ENCODE measurements around the gene FMOD. TPM values are rescaled to one million over a fixed set of nuclear protein-coding genes. Genes with fewer than 3 reads are reported as not detected.

FMOD gene
- total RNA-seq, 4 donors from 2014 or later: 4.3 to 29.9 (median 9.9) TPM

DNA sequence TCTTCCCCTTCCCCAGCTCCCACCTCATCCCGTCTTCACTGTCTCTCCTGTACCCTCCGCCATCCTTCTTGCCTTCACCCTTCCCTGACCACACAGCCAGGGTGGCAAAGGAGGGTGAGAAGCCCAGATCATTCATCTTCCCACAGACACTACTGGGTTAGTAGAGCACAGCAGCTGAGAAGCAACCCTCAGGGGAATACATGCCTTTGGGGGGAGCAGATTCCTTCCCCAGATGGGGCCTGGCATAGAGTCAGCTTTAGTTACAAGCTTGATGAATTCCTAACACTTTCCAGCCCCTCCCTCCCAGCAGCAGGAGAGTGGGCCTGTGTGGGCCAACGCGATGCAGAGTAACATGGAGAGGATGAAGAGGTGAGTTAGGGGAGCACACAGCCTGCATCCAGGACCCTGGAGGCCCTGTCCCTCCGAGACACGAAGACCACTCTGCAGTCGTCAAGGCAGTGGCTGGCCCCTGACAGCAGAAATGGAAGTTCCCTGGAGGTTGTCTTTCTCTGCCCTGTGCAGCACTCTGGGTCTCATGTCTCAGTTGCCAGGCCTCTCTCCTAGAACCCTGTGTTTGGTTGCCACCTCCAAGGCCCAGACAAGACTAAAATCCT is 54.4 kb downstream of the FMOD start:
- Histone ChIP-seq H3K27me3 (no peaks in the 10 kb centered on the region), H3K27ac (no peak overlapping the region), H3K4me1 (peaks cover 0 to 19% (median 7%) of the 10 kb centered on the region in 3 donors), H3K36me3 (no peaks in the 10 kb centered on the region), H3K9me3 (no peaks in the 10 kb centered on the region), H3K4me3 (no peak overlapping the region)
- intact Hi-C loops (cut with DNase I): no loop called here
- DNase-seq: no peak
- TF ChIP-seq, protein P1, sequence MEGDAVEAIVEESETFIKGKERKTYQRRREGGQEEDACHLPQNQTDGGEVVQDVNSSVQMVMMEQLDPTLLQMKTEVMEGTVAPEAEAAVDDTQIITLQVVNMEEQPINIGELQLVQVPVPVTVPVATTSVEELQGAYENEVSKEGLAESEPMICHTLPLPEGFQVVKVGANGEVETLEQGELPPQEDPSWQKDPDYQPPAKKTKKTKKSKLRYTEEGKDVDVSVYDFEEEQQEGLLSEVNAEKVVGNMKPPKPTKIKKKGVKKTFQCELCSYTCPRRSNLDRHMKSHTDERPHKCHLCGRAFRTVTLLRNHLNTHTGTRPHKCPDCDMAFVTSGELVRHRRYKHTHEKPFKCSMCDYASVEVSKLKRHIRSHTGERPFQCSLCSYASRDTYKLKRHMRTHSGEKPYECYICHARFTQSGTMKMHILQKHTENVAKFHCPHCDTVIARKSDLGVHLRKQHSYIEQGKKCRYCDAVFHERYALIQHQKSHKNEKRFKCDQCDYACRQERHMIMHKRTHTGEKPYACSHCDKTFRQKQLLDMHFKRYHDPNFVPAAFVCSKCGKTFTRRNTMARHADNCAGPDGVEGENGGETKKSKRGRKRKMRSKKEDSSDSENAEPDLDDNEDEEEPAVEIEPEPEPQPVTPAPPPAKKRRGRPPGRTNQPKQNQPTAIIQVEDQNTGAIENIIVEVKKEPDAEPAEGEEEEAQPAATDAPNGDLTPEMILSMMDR (IDR thresholded peaks at IDR 0.05): no peak
- TF ChIP-seq POLR2A (IDR thresholded peaks at IDR 0.05): no peak
- 87 to 90% methylated on average over 2 to 5 of the region's 7 CpGs for WGBS, 2 donors

DNA sequence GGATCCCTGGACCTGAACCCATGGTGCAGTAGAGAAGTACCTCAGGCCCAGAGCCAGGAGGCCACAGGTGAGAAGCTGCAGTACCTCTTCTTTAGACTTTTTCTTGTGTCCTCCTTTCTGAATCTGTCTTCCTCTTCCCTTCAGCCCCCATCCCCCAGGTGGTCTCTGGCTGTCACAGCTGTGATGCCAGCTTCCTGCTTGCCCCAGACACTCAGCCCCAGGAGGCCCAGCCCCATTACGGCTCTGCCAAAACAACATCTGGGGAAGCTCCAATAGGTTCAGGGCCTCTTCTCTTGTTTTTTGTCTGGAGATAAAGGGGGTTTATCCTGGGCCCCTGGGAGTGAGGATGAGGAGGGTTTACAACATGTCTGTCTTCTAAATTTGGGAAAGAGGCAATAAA is 55.1 kb downstream of the FMOD start:
- no peak for DNase-seq
- H3K27ac ChIP-seq: no peak overlapping the region
- H3K9me3 ChIP-seq: no peaks in the 10 kb centered on the region
- no peak overlapping the region for H3K4me3 ChIP-seq
- H3K27me3 ChIP-seq: no peaks in the 10 kb centered on the region
- TF ChIP-seq POLR2A (IDR thresholded peaks at IDR 0.05): no peak
- TF ChIP-seq, protein P1 (IDR thresholded peaks at IDR 0.05): no peak
- 46 to 100% methylated on average over 1 of the region's 1 CpG for WGBS, 2 donors
- H3K36me3 ChIP-seq: no peaks in the 10 kb centered on the region
- intact Hi-C loops (cut with DNase I): no loop called here
- peaks cover 4 to 19% (median 9%) of the 10 kb centered on the region in 3 donors for H3K4me1 ChIP-seq

DNA sequence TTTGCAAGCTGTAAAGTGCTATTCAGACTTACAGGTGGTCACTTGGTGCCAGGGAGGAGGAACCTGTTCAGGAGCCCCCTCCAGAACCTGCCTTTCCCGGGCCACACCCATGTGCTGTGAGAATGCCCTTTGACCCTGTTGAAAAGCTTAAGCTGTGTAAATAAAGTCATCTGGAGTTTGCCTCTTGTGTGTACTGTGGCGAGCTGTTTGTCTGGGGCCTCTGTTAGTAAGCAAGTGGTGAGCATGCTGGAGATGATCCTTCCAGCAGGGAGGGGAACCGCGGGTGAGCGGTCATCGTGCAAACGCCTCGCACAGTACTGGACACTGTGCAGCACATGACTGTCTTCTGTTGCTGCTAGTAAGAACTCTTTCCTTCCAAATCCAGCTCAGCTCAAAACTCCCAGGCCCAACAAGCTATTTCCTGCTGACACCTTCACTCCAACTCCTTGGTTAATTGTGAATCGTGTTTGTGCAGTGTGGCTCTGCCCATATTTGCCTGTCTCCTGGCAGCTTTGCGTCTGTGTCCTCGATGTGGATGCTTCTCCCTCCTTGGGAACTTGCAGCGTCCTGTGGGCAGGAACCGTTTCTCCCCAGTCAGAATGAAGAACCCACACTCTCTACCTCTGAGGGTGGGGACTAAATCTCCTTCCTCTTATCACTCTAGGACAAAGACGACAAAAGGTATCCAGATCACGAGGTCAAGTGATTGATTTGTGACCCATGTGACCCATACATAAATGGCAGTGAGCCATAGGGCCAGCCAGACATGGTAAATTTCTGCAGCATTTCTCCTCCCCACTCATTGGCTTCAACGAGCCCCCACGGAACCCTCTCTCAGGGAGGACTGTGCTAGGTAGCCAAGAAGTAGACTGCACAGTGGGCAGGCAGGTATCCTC is 59.5 kb downstream of the FMOD start:
- 71 to 78% methylated on average over 9 to 13 of the region's 17 CpGs for WGBS, 2 donors
- Histone ChIP-seq H3K27me3 (no peaks in the 10 kb centered on the region), H3K4me1 (peaks cover 40 to 53% (median 52%) of the 10 kb centered on the region in 3 donors), H3K36me3 (no peaks in the 10 kb centered on the region), H3K4me3 (peak overlapping the region in 1 of 4 donors; percentile 49), H3K9me3 (no peaks in the 10 kb centered on the region), H3K27ac (peak overlapping the region; percentile 84 to 93 (median 91))
- no peak for DNase-seq
- TF ChIP-seq POLR2A (IDR thresholded peaks at IDR 0.05): no peak
- TF ChIP-seq, protein P1 (IDR thresholded peaks at IDR 0.05): no peak
- intact Hi-C loops (cut with DNase I): no loop called here

Small RNAs within 50 kb of the gene (small RNA-seq; reads per million reads assigned to genes)
- 0 reads per million in 4 donors for gene AL359837.1
- gene RNU6-487P: 0 reads per million in 4 donors

Other genes starting within 250 kb of the FMOD start
- 1 to 10 TPM in 1 of 4 donors, under 1 TPM in 2, not detected in 1; 0.64 to 1.7 (median 0.66) TPM for gene ADORA1, start 223.4 kb downstream of the FMOD start, total RNA-seq
- gene MYBPH, start 175.3 kb downstream of the FMOD start, total RNA-seq: not detected
- gene CHI3L1, start 164.4 kb downstream of the FMOD start, total RNA-seq: 10 to 100 TPM in 2 of 4 donors, 1 to 10 TPM in 1, under 1 TPM in 1; 0.38 to 10.9 (median 9.1) TPM
- under 1 TPM in 1 of 4 donors, not detected in 3; 1.00 TPM for gene CHIT1, start 121.4 kb downstream of the FMOD start, total RNA-seq
- 10 to 100 TPM; 29.7 to 46.2 (median 41.3) TPM for gene BTG2, start 45.6 kb downstream of the FMOD start, total RNA-seq
- 10 to 100 TPM in 2 of 4 donors, 1 to 10 TPM in 2; 2.2 to 71.0 (median 9.1) TPM for gene PRELP, start 124.7 kb upstream of the FMOD start, total RNA-seq
- gene OPTC, start 143.0 kb upstream of the FMOD start, total RNA-seq: not detected